Measurements from ENCODE around the gene DIP2C.
"Not testable (repeated sequence)": the region's sequence is repeated elsewhere in the genome, so short reads cannot be mapped to it uniquely, and the experiment has no call there.

Gene DIP2C

DNA sequence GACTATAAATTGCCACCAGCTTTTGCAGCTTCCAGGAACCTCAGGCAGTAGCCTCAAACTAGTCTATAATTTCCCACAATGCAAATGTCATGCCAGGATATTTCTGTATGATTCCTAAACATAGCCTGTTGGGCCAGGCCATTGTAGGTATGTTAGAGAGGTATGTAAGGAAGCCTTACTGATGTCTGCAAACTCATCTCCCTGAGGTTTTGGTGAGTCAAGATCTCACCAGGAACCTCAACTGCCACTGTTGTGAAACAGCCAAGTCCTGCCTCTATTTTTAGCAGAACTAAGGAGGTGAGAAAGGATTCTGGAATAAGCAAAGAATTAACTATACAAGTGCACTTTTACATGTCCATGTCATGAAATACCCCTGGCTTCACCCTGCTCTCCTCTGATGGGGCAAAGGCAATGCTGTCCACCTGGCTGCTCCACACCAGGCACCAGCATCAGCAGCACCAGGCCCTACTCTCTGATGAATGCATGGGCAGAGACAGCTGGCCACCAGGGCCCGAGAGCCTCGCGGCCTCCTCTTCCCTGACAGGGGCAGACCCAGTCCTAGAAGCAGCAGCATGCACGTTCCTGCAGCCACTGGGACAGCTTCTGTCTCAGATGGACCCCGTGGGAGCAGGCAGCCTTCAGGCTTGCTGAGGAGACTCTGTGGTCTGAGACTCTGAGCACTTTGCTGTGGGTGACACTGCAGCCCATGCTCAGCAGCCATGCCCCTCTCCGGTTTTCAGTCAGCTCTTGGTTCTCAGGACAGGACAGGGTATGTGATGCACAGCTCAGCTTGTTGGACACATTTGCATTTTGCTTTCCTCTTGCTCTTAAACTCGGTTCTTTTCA lies 407.0 kb downstream of the DIP2C start:
- DNase-seq = no peak

DNA sequence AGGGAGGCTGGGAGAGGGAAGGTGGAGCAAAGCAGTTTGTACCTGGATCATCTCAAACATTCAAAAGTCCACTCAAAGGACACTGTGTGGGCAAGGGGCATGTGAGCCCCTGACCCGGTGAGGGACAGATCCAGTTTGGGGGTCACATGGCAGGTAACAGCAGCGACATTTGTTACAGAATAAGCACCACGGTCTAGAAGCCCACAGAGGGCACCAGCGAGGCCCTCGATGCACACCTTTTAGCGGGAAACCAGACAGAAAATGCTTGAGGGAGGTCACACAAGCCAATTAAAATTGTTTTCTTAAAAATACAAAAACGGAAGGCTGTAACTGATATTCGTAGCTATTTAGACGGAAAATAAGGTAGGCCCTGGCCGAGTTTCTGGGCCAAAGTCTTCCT lies 409.8 kb downstream of the DIP2C start:
- DNase-seq = no peak

DNA sequence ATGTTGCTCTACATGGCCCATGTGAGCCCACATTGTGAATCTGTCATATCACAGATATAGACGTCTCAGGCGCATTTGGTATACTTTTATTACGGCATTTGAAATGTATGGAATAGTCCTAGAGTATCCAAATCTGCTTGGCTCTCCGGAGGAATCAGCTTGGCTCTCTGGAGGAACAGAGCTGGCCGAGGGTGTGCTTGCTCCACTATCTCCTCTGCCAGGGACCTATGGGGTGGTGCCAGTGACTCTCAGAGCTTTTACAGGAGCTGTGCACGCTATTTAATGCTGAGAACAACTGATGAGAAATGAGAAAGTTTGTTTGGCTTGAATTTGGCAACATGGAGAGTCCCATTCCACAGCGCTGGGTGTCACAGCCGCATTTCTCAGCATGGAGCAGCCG lies 410.2 kb downstream of the DIP2C start:
- DNase-seq = no peak

DNA sequence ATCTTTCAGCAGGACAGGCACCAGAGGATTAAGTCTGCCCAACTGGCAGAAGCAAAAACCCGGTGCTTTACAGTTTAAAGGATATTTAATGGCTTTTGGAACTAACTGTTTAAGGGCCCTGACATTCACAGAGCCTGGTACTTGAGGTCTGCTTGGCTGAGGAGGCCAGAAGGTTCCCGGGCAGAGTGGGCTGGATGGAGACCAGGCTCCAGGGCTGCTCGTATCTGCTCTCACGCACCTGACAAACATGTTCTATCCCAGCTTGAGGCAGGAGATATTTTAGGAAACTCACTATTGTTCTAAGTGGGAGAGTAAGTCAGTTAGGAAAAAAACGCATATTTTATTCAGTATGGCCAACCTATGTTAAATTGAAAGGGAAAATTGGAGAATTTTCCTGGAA lies 410.8 kb downstream of the DIP2C start:
- DNase-seq = no peak

DNA sequence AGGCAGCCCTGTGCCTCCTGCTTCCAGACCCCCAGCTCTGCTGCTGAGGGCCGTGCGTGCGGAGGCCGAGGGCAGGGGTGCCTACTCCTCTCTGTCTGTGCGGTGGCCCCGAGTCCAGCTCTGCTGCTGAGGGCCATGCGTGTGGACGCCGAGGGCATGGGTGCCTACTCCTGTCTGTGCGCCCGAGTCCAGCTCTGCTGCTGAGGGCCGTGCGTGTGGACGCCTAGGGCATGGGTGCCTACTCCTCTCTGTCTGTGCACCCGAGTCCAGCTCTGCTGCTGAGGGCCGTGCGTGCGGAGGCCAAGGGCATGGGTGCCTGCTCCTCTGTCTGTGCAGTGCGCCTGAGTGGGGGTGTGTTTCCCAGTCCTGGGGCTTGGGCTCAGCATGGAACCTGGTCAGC lies 411.5 kb downstream of the DIP2C start:
- no peak for DNase-seq

DNA sequence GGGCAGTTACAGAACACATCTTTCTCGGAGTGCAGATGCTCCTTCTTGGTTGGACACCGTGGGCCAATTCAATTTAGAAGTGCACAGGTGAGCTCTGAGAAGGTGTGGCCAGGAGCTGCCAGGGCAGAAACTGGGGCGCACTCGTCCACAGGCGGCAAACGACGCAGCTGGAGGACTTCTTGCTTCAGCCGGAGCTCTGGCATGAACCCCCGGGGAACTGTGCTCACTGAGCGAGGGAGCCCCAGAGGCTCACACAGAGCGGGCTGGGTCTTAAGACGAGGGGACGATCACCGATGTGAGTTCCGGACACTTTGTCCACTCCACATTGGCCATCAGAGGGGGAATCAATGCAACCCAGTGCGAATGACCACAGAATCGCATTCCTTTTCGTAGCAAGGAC lies 413.8 kb downstream of the DIP2C start:
- no peak for DNase-seq

DNA sequence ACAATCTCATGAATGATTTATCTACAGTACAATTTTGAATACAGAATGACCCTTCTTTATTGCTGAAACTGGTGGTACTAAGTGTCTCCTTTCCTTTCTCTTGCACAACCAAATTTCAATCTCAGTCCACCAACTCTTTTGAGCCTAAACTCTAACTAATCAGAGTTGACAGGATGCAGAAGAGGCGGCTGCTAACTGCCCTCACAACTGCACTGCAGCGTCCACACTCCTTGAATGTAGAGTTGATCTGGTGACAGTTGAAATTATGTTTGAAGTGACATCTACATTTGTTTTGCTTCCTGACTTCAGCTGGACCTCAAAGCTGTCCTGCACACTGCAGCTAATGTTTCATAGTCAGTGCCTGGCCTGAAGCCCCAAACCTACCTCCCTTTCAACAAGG lies 414.6 kb downstream of the DIP2C start:
- DNase-seq = no peak

- DNase-seq = no peak
These were observed 416.4 kb downstream of the DIP2C start for GRCh38 chr10:273088-273487.

- DNase-seq = no peak
These were observed 417.7 kb downstream of the DIP2C start for GRCh38 chr10:271722-272121.

- no peak for DNase-seq
These were observed 418.3 kb downstream of the DIP2C start for GRCh38 chr10:271201-271600.

GRCh38 chr10:269440-270074 lies 419.9 kb downstream of the DIP2C start:
- DNase-seq = no peak

GRCh38 chr10:267705-268104 lies 421.8 kb downstream of the DIP2C start:
- DNase-seq = no peak

- no peak for DNase-seq
These were observed 422.5 kb downstream of the DIP2C start for GRCh38 chr10:266974-267425.

- not testable (repeated sequence) for DNase-seq
These were observed 423.5 kb downstream of the DIP2C start for GRCh38 chr10:265816-266588.

DNA sequence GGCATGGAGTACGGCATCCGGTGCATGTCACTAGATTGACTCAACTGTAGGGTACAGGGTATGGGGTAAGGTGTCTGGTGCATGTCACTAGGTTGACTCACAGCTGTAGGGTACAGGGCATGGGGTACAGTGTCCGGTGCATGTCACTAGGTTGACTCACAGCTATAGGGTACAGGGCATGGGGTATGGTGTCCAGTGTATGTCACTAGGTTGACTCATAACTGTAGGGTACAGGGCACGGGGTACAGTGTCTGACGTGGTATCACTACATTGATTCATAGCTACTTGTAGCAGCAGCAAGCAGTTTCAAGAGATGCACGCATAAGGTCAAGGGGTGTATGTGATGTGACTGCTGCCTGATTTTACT lies 424.4 kb downstream of the DIP2C start:
- not testable (repeated sequence) for DNase-seq

- not testable (repeated sequence) for DNase-seq
These were observed 425.1 kb downstream of the DIP2C start for GRCh38 chr10:264160-265073.

DNA sequence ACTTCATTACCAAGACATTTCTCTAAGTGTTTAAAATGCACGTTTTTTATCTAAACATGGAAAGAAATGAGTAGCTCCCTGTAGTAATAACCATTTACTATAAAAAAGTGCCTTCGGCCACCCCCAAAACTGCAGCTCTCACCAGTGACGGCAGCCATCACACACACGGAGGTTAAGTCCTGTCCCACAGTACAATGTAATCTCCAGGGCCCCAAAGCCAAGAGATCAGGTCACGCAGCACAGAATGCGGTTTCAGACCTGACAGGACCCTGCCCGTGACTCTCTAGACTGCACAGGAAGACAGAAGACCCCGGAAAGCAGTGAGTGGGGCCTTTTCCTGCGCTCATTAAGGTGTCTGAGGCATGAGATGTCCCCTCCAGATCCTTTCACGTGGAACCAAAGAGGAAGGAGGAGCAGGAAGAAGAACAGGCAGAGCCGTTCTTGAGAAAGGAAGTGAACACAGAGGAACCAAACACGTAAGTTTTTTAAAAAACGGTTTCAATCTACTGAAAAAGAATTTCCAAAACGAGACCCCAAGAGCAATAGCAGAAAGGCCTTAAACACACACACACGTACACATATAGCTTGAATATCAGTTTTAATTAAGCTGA lies 428.5 kb downstream of the DIP2C start:
- no peak for DNase-seq

GRCh38 chr10:251982-252582 lies 437.4 kb downstream of the DIP2C start:
- no peak for DNase-seq

GRCh38 chr10:248307-248706 lies 441.2 kb downstream of the DIP2C start:
- no peak for DNase-seq

GRCh38 chr10:247480-247879 lies 442.0 kb downstream of the DIP2C start:
- DNase-seq = no peak

GRCh38 chr10:246431-246830 lies 443.0 kb downstream of the DIP2C start:
- no peak for DNase-seq

GRCh38 chr10:244227-244626 lies 445.2 kb downstream of the DIP2C start:
- no peak for DNase-seq

All from SIG-M5 (cell line).